Measurements from ENCODE around the gene UBE2F. TPM values are rescaled to one million over a fixed set of nuclear protein-coding genes. Genes with fewer than 3 reads are reported as not detected.

The UBE2F gene
- total RNA-seq, 5 donors from 2014 or later (not counting 1 experiment from before 2014, with no cell fraction given): 35.1 to 53.6 (median 37.3) TPM

- H3K4me3 Mint-ChIP-seq: peak overlapping the region in 2 of 3 donors; percentile 34 to 60
- 62% methylated on average over 12 of the region's 13 CpGs for WGBS (ENCODE audit: insufficient coverage)
- H3K4me1 ChIP-seq (ENCODE audit: control insufficient read depth in 1 of 2, extremely low read depth in 1 of 2, insufficient read depth in 2 of 2, low read length in 2 of 2): peaks cover 0 to 14% of the 10 kb centered on the region in 2 experiments
Measured at GRCh38 chr2:237922641-237923361, 44.0 kb upstream of the UBE2F start.

GRCh38 chr2:237923481-237924163 lies 43.2 kb upstream of the UBE2F start:
- peaks cover 0 to 14% of the 10 kb centered on the region in 2 experiments for H3K4me1 ChIP-seq (ENCODE audit: control insufficient read depth in 1 of 2, extremely low read depth in 1 of 2, insufficient read depth in 2 of 2, low read length in 2 of 2)
- peak overlapping the region; percentile 20 to 27 for H3K4me3 ChIP-seq (ENCODE audit: control insufficient read depth in 1 of 2, extremely low read depth in 1 of 2, low read length in 1 of 2)
- H3K9me3 Mint-ChIP-seq: peaks cover 0 to 3% (median 0%) of the 10 kb centered on the region in 3 donors
- no peaks in the 10 kb centered on the region for H3K36me3 ChIP-seq (ENCODE audit: control insufficient read depth in 2 of 2, extremely low read depth in 1 of 2, insufficient read depth in 1 of 2, low read length in 1 of 2)
- no peaks in the 10 kb centered on the region for H3K27me3 Mint-ChIP-seq
- ATAC-seq (replicated peaks in 1 of 4) (peak; percentile 97 to 99 (median 98)), DNase-seq (peak; percentile 26 to 90 (median 69))
- H3K27ac Mint-ChIP-seq: peak overlapping the region; percentile 27 to 39
- H3K4me3 Mint-ChIP-seq: peak overlapping the region; percentile 34 to 60 (median 39)
- H3K27ac ChIP-seq (ENCODE audit: low read length): no peak overlapping the region
- no peaks in the 10 kb centered on the region for H3K36me3 Mint-ChIP-seq
- H3K27me3 ChIP-seq (replicated peaks in 1 of 2; ENCODE audit: control insufficient read depth in 2 of 2, extremely low read depth in 1 of 2, insufficient read depth in 2 of 2, low read length in 1 of 2): peaks cover 0 to 12% of the 10 kb centered on the region in 2 experiments
- POLR2A ChIA-PET: no interaction called here
- CTCF ChIA-PET: interaction anchor here (0.5 to 1.5 kb wide), 5 partner anchors 16 to 517 kb away, joined by 3 to 6 read pairs (median 4); no protein-coding TSS in a partner anchor
- WGBS (ENCODE audit: insufficient coverage): 25% methylated on average over 32 of the region's 33 CpGs
- H3K9me3 ChIP-seq: no peaks in the 10 kb centered on the region
- peaks cover 17 to 38% (median 25%) of the 10 kb centered on the region in 3 donors for H3K4me1 Mint-ChIP-seq

More at GRCh38 chr2:237922641-237923361, 44.0 kb upstream of the UBE2F start:
- DNase-seq (no peak), ATAC-seq (replicated peaks in 1 of 4) (no peak)
- ChIA-PET CTCF (interaction anchor here (0.5 to 1.5 kb wide), 5 partner anchors 17 to 516 kb away, joined by 3 to 4 read pairs (median 4); no protein-coding TSS in a partner anchor), POLR2A (no interaction called here)
- no peaks in the 10 kb centered on the region for H3K36me3 ChIP-seq (ENCODE audit: control insufficient read depth in 2 of 2, extremely low read depth in 1 of 2, insufficient read depth in 1 of 2, low read length in 1 of 2)
- H3K27ac ChIP-seq (ENCODE audit: low read length): no peak overlapping the region
- no peaks in the 10 kb centered on the region for H3K9me3 ChIP-seq
- Mint-ChIP-seq H3K4me1 (peaks cover 17 to 38% (median 25%) of the 10 kb centered on the region in 3 donors), H3K9me3 (peaks cover 0 to 1% (median 0%) of the 10 kb centered on the region in 3 donors), H3K36me3 (no peaks in the 10 kb centered on the region), H3K27ac (peak overlapping the region in 1 of 2 donors; percentile 44), H3K27me3 (no peaks in the 10 kb centered on the region)
- peak overlapping the region in 1 of 2 donors; percentile 27 for H3K4me3 ChIP-seq (ENCODE audit: control insufficient read depth in 1 of 2, extremely low read depth in 1 of 2, low read length in 1 of 2)
- H3K27me3 ChIP-seq (replicated peaks in 1 of 2; ENCODE audit: control insufficient read depth in 2 of 2, extremely low read depth in 1 of 2, insufficient read depth in 2 of 2, low read length in 1 of 2): peaks cover 0 to 12% of the 10 kb centered on the region in 2 experiments

GRCh38 chr2:237924164-237924534 lies 42.7 kb upstream of the UBE2F start:
- Histone ChIP-seq H3K4me1 (ENCODE audit: control insufficient read depth in 1 of 2, extremely low read depth in 1 of 2, insufficient read depth in 2 of 2, low read length in 2 of 2) (peaks cover 0 to 14% of the 10 kb centered on the region in 2 experiments), H3K27me3 (replicated peaks in 1 of 2; ENCODE audit: control insufficient read depth in 2 of 2, extremely low read depth in 1 of 2, insufficient read depth in 2 of 2, low read length in 1 of 2) (peaks cover 0 to 12% of the 10 kb centered on the region in 2 experiments), H3K27ac (ENCODE audit: low read length) (no peak overlapping the region), H3K4me3 (ENCODE audit: control insufficient read depth in 1 of 2, extremely low read depth in 1 of 2, low read length in 1 of 2) (no peak overlapping the region), H3K36me3 (ENCODE audit: control insufficient read depth in 2 of 2, extremely low read depth in 1 of 2, insufficient read depth in 1 of 2, low read length in 1 of 2) (no peaks in the 10 kb centered on the region), H3K9me3 (no peaks in the 10 kb centered on the region)
- ChIA-PET CTCF (interaction anchor here in 1 of 2 donors (0.7 kb wide), 1 partner anchor 339 kb away, joined by 6 read pairs; no protein-coding TSS in a partner anchor), POLR2A (interaction anchor here in 1 of 2 donors (0.7 kb wide), 1 partner anchor 58 kb away, joined by 5 read pairs; no protein-coding TSS in a partner anchor)
- H3K27me3 Mint-ChIP-seq: no peaks in the 10 kb centered on the region
- ATAC-seq (replicated peaks in 1 of 4) (no peak), DNase-seq (no peak)
- H3K36me3 Mint-ChIP-seq: no peaks in the 10 kb centered on the region
- 97% methylated on average over 7 of the region's 14 CpGs for WGBS (ENCODE audit: insufficient coverage)
- H3K4me3 Mint-ChIP-seq: peak overlapping the region in 1 of 3 donors; percentile 34
- peaks cover 16 to 36% (median 24%) of the 10 kb centered on the region in 3 donors for H3K4me1 Mint-ChIP-seq
- H3K27ac Mint-ChIP-seq: peak overlapping the region in 1 of 2 donors; percentile 13
- H3K9me3 Mint-ChIP-seq: peaks cover 0 to 3% (median 0%) of the 10 kb centered on the region in 3 donors

GRCh38 chr2:237927135-237927534 lies 39.7 kb upstream of the UBE2F start:
- Mint-ChIP-seq H3K27me3 (no peaks in the 10 kb centered on the region), H3K27ac (no peak overlapping the region), H3K4me3 (no peak overlapping the region), H3K4me1 (peaks cover 15 to 33% (median 18%) of the 10 kb centered on the region in 3 donors), H3K9me3 (peaks cover 0 to 3% (median 0%) of the 10 kb centered on the region in 3 donors), H3K36me3 (no peaks in the 10 kb centered on the region)
- Histone ChIP-seq H3K9me3 (no peaks in the 10 kb centered on the region), H3K36me3 (ENCODE audit: control insufficient read depth in 2 of 2, extremely low read depth in 1 of 2, insufficient read depth in 1 of 2, low read length in 1 of 2) (no peaks in the 10 kb centered on the region), H3K27me3 (replicated peaks in 1 of 2; ENCODE audit: control insufficient read depth in 2 of 2, extremely low read depth in 1 of 2, insufficient read depth in 2 of 2, low read length in 1 of 2) (peaks cover 0 to 11% of the 10 kb centered on the region in 2 experiments), H3K4me1 (ENCODE audit: control insufficient read depth in 1 of 2, extremely low read depth in 1 of 2, insufficient read depth in 2 of 2, low read length in 2 of 2) (peaks cover 0 to 14% of the 10 kb centered on the region in 2 experiments), H3K4me3 (ENCODE audit: control insufficient read depth in 1 of 2, extremely low read depth in 1 of 2, low read length in 1 of 2) (no peak overlapping the region), H3K27ac (ENCODE audit: low read length) (no peak overlapping the region)
- POLR2A ChIA-PET: no interaction called here
- DNase-seq: no peak
- 85% methylated on average over 4 of the region's 5 CpGs for WGBS (ENCODE audit: insufficient coverage)
- CTCF ChIA-PET: interaction anchor here in 1 of 2 donors (0.7 kb wide), 2 partner anchors 15 to 215 kb away, joined by 3 read pairs; no protein-coding TSS in a partner anchor
- no peak for ATAC-seq (replicated peaks in 1 of 4)

GRCh38 chr2:237927986-237928385 lies 38.8 kb upstream of the UBE2F start:
- no peak overlapping the region for H3K4me3 ChIP-seq (ENCODE audit: control insufficient read depth in 1 of 2, extremely low read depth in 1 of 2, low read length in 1 of 2)
- peaks cover 0 to 3% (median 0%) of the 10 kb centered on the region in 3 donors for H3K9me3 Mint-ChIP-seq
- H3K4me1 Mint-ChIP-seq: peaks cover 15 to 26% (median 18%) of the 10 kb centered on the region in 3 donors
- H3K36me3 Mint-ChIP-seq: no peaks in the 10 kb centered on the region
- CTCF ChIA-PET: no interaction called here
- DNase-seq (no peak), ATAC-seq (replicated peaks in 1 of 4) (no peak)
- no peaks in the 10 kb centered on the region for H3K27me3 Mint-ChIP-seq
- WGBS (ENCODE audit: insufficient coverage): 100% methylated on average over 2 of the region's 4 CpGs
- H3K4me1 ChIP-seq (ENCODE audit: control insufficient read depth in 1 of 2, extremely low read depth in 1 of 2, insufficient read depth in 2 of 2, low read length in 2 of 2): peaks cover 0 to 10% of the 10 kb centered on the region in 2 experiments
- H3K4me3 Mint-ChIP-seq: no peak overlapping the region
- no peak overlapping the region for H3K27ac Mint-ChIP-seq
- H3K9me3 ChIP-seq: no peaks in the 10 kb centered on the region
- H3K36me3 ChIP-seq (ENCODE audit: control insufficient read depth in 2 of 2, extremely low read depth in 1 of 2, insufficient read depth in 1 of 2, low read length in 1 of 2): no peaks in the 10 kb centered on the region
- peaks cover 0 to 5% of the 10 kb centered on the region in 2 experiments for H3K27me3 ChIP-seq (replicated peaks in 1 of 2; ENCODE audit: control insufficient read depth in 2 of 2, extremely low read depth in 1 of 2, insufficient read depth in 2 of 2, low read length in 1 of 2)
- POLR2A ChIA-PET: no interaction called here
- no peak overlapping the region for H3K27ac ChIP-seq (ENCODE audit: low read length)

- Histone ChIP-seq H3K4me1 (ENCODE audit: control insufficient read depth in 1 of 2, extremely low read depth in 1 of 2, insufficient read depth in 2 of 2, low read length in 2 of 2) (peaks cover 0 to 4% of the 10 kb centered on the region in 2 experiments), H3K4me3 (ENCODE audit: control insufficient read depth in 1 of 2, extremely low read depth in 1 of 2, low read length in 1 of 2) (no peak overlapping the region), H3K36me3 (ENCODE audit: control insufficient read depth in 2 of 2, extremely low read depth in 1 of 2, insufficient read depth in 1 of 2, low read length in 1 of 2) (no peaks in the 10 kb centered on the region), H3K27ac (ENCODE audit: low read length) (no peak overlapping the region), H3K27me3 (replicated peaks in 1 of 2; ENCODE audit: control insufficient read depth in 2 of 2, extremely low read depth in 1 of 2, insufficient read depth in 2 of 2, low read length in 1 of 2) (no peaks in the 10 kb centered on the region), H3K9me3 (no peaks in the 10 kb centered on the region)
- WGBS (ENCODE audit: insufficient coverage): 86% methylated on average over 7 of the region's 9 CpGs
- Mint-ChIP-seq H3K27me3 (peaks cover 0 to 4% of the 10 kb centered on the region in 2 donors), H3K27ac (no peak overlapping the region), H3K4me3 (no peak overlapping the region), H3K36me3 (no peaks in the 10 kb centered on the region), H3K9me3 (peaks cover 0 to 3% (median 0%) of the 10 kb centered on the region in 3 donors), H3K4me1 (peaks cover 9 to 16% (median 15%) of the 10 kb centered on the region in 3 donors)
- ATAC-seq (replicated peaks in 1 of 4) (no peak), DNase-seq (no peak)
- ChIA-PET CTCF (no interaction called here), POLR2A (no interaction called here)
Measured at GRCh38 chr2:237929979-237930378, 36.8 kb upstream of the UBE2F start.
